Fibroblast of villous mesenchyme (primary cell): ENCODE measurements around the gene ISG20. TPM values are rescaled to one million over a fixed set of nuclear protein-coding genes. Genes with fewer than 3 reads are reported as not detected.

Experiments
- DNase-seq: peaks from one replicate; pipeline ENCODE4 v3.0.0-alpha.2; 2010; ENCODE audit warnings: low read depth
- H3K4me3 ChIP-seq: 2 replicates; pipeline ENCODE4 v1.5.1; 2011; ENCODE audit warnings: low read depth, mild to moderate bottlenecking, low read length
- total RNA-seq: library from RNA; depleted of rRNA; stranded (reverse); fragments of >200 nt; gene quantifications from 2 replicates; pipeline ENCODE4 v1.2.3, GENCODE V29; 2012
- TF ChIP-seq, protein P1 (sequence below): IDR thresholded peaks from 2 replicates; pipeline ENCODE4 v1.5.1; 2012; ENCODE audit warnings: low read depth, mild to moderate bottlenecking, low read length; ENCODE audit not compliant: insufficient read depth

Gene ISG20
- total RNA-seq, result 1.3 and 3.0 TPM in 2 replicates

GRCh38 chr15:88638626-88639372, at the start of gene ISG20:
TSS of gene ISG20 (plus strand) at chr15:88639016. CDS start at chr15:88639367, 351 bp downstream.
- peak; percentile 99 for DNase-seq
- H3K4me3 ChIP-seq, result peak within 1 kb of the TSS; percentile 56
- TF ChIP-seq, protein P1, sequence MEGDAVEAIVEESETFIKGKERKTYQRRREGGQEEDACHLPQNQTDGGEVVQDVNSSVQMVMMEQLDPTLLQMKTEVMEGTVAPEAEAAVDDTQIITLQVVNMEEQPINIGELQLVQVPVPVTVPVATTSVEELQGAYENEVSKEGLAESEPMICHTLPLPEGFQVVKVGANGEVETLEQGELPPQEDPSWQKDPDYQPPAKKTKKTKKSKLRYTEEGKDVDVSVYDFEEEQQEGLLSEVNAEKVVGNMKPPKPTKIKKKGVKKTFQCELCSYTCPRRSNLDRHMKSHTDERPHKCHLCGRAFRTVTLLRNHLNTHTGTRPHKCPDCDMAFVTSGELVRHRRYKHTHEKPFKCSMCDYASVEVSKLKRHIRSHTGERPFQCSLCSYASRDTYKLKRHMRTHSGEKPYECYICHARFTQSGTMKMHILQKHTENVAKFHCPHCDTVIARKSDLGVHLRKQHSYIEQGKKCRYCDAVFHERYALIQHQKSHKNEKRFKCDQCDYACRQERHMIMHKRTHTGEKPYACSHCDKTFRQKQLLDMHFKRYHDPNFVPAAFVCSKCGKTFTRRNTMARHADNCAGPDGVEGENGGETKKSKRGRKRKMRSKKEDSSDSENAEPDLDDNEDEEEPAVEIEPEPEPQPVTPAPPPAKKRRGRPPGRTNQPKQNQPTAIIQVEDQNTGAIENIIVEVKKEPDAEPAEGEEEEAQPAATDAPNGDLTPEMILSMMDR, result peak; percentile 42

GRCh38 chr15:88590759-88591158, 48.1 kb upstream of the ISG20 start:
- H3K4me3 ChIP-seq, result no peak overlapping the region
- TF ChIP-seq, protein P1, result no peak
- DNase-seq, result no peak

DNA sequence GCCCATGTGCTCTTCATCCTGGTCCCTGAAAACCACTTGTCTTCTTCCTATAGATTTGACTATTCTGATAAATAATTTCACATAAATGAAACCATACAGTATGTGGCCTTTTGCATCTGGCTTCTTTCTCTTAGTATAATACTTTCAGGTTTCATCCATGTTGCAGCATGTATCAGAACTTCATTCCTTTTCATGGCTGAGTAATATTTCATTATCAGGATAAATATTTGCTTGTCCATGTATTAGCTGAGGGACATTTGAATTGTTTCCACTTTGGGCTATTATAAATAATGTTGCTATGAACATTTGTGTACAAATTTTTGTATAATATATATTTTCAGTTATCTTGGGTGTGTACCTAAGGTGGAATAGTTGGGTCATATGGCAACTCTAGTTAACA, 47.4 kb upstream of the ISG20 start:
- TF ChIP-seq, protein P1, result no peak
- no peak for DNase-seq
- H3K4me3 ChIP-seq, result no peak overlapping the region

GRCh38 chr15:88603885-88604284, 34.9 kb upstream of the ISG20 start:
- no peak for DNase-seq
- TF ChIP-seq, protein P1, result no peak
- no peak overlapping the region for H3K4me3 ChIP-seq

- no peak overlapping the region for H3K4me3 ChIP-seq
- no peak for DNase-seq
- TF ChIP-seq, protein P1, result no peak
These were observed 34.2 kb upstream of the ISG20 start for GRCh38 chr15:88604381-88605188.

DNA sequence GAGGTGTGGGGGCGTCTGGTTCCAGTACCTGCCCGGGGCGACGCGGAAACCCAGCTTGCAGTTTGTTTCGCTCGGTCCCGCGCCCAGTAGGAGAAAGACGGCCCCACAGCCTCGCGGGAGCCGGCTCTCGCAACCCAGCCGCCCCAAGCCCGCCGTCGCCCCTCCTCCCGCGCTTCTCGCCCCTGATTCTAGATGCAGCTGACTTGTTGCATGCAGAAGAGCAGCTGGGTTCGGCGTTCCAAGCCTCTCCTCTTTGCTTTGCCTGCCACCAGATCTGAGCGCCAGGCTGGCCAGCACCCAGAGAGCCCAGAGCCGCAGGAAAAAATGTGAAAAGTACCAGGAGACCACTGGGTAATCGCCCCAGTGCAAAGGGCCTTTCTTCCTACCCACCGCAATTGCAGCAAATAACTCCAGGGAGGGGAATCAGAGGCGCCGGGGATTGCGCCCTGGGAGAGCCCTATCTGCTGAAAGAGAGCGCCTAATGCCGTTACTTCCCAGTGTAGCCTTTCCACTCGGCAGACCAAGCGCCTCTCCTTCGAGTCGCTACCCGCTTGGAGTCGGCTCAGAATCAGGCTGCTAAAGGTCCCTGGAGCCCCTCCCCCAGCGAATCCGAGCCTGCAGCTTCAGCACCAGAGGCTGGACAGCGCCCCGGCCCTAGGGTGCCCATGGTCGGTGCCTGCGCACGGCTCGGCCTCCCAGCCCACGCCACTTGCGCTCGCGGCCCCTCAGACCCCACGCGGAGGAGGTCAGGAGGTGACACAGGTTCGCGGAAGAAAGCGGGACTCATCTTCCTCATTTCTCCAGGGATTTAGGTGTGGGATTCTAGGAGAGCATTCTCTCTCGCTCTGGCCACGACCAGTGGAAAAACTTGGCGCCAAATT, 33.4 kb upstream of the ISG20 start:
- peak; percentile 47 for DNase-seq
- TF ChIP-seq, protein P1, result no peak
- no peak overlapping the region for H3K4me3 ChIP-seq
